GM19438 (cell line): Measurements from ENCODE around the gene TDP1.
"Not testable (repeated sequence)": the region's sequence is repeated elsewhere in the genome, so short reads cannot be mapped to it uniquely, and the experiment has no call there.

Experiments used
- ATAC-seq: cut with Tn5 transposase; IDR thresholded peaks from one replicate; pipeline ENCODE4 v1.9.1; 2021; ENCODE audit warnings: low read depth; ENCODE audit not compliant: unreplicated experiment

The TDP1 gene

DNA sequence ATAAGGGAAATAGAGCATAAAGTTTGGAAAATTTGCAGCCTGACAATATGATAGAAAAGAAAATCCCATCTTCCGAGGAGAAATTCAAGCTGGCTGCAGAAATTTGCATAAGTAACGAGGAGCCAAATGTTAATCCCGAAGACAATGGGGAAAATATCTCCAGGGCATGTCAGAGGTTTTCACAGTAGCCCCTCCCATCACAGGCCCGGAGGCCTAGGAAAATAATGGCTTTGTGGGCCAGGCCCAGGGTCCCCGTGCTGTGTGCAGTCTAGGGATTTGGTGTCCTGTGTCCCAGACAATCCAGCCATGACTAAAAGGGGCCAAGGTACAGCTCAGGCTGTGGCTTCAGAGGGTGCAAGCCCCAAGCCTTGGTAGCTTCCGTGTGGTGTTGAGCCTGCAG, 133.8 kb downstream of the TDP1 start:
- ATAC-seq: not testable (repeated sequence)

DNA sequence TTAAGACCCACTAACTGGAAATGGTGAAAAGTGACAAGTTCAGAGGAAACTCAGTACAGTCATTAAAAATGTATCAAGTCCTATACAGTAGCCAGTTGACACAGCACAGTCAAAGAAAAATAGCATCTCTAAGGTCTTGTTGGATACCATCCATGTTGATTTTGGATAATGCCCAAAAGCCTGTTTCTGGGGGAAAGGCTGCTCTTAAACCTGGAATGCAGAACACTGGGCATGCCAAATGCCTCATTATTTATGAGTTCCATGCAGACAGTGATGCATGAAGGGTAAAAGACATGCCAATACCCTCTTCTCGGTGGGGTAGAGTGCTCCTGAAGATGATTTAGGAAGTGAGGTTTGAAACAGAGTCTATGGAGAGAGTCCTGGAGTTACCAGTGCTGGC, 135.7 kb downstream of the TDP1 start:
- ATAC-seq: no peak

DNA sequence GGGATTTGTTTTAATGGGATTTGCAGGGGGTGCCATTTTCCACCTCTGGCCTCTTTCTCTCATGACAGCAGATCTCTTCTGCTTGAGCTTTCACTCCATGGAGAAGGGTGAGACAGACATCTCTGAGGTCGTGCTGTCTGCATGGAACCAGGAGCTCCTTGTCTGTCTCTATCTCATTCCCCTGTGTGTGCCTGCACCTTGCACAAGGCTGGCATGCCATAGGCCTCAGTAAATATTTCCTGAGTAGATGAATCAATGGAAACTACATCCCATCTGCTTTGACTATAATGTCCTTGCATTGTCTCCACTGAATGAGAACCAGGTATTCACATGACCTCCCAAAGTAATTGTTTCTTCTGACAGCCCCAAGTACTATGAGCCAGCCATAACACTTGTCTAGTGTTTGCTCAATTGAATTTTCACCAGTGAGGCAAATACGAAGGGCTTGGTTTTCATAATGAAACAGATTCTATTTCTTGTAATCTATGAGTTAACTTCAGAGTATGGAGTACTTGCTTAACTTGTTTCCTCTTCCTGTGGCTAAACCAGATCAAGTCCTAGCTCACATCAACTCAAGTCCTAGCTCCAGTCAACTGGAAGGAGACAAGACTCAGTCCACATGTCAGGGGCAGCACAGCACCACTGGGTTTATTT, 138.3 kb downstream of the TDP1 start:
- no peak for ATAC-seq
